Spinal cord (tissue), 10 donors: ENCODE data around the gene REXO1. TPM values are rescaled to one million over a fixed set of nuclear protein-coding genes. Genes with fewer than 3 reads are reported as not detected.
A peak's percentile ranks its signal among the peaks of the same experiment; 100 is the strongest.
"Not testable (repeated sequence)": the region's sequence is repeated elsewhere in the genome, so short reads cannot be mapped to it uniquely, and the experiment has no call there.

Experiments
- DNase-seq, 6 donors: peaks; one replicate each; pipeline versions ENCODE4 v3.0.0 to v3.0.0-alpha.2; 2013 to 2015; ENCODE audit warnings: low spot score in 6 of 6, low read depth in 4 of 6
- H3K27ac ChIP-seq: one replicate; pipeline ENCODE4 v1.5.1; 2013; ENCODE audit warnings: low read depth, low read length, control low read depth
- H3K27me3 ChIP-seq: one replicate; pipeline ENCODE4 v1.6.1; 2013; ENCODE audit warnings: low read length; ENCODE audit not compliant: control insufficient read depth, insufficient read depth
- H3K36me3 ChIP-seq: one replicate; pipeline ENCODE4 v1.6.1; 2013; ENCODE audit warnings: low read length; ENCODE audit not compliant: control insufficient read depth, insufficient read depth
- H3K4me1 ChIP-seq: one replicate; pipeline ENCODE4 v1.6.1; 2013; ENCODE audit warnings: low read length; ENCODE audit not compliant: control insufficient read depth, insufficient read depth
- H3K4me3 ChIP-seq: one replicate; pipeline ENCODE4 v1.5.1; 2013; ENCODE audit warnings: low read depth, low read length, control low read depth
- H3K9me3 ChIP-seq: one replicate; pipeline ENCODE4 v1.6.1; 2013; ENCODE audit warnings: low read length; ENCODE audit not compliant: control insufficient read depth, insufficient read depth
- WGBS: methylation state at CpG from one replicate; pipeline ENCODE4 v1.1.5; 2013; ENCODE audit warnings: missing lambda C conversion rate; ENCODE audit not compliant: insufficient coverage; 5-methylcytosine and 5-hydroxymethylcytosine counted together
- long read RNA-seq, 4 donors: transcript quantifications; one replicate each; lab custom pipeline, GENCODE V29; 2026
- polyA plus RNA-seq, 2 donors: library from polyadenylated mRNA; unstranded; fragments of 120-200 nt; gene quantifications; one replicate each; pipeline ENCODE4 v1.2.1, GENCODE V29; 2013; ENCODE audit not compliant: insufficient read length in 2 of 2
- total RNA-seq, 2 donors: library from RNA; depleted of rRNA in 1 of 2; stranded (reverse); fragments of 120-200 nt in 1 of 2; fragments of >200 nt in 1 of 2; gene quantifications; one replicate each; pipeline versions ENCODE4 v1.2.3 to v1.2.4, GENCODE V29; 2013 to 2014
- donor health status: healthy.

REXO1 gene, protein sequence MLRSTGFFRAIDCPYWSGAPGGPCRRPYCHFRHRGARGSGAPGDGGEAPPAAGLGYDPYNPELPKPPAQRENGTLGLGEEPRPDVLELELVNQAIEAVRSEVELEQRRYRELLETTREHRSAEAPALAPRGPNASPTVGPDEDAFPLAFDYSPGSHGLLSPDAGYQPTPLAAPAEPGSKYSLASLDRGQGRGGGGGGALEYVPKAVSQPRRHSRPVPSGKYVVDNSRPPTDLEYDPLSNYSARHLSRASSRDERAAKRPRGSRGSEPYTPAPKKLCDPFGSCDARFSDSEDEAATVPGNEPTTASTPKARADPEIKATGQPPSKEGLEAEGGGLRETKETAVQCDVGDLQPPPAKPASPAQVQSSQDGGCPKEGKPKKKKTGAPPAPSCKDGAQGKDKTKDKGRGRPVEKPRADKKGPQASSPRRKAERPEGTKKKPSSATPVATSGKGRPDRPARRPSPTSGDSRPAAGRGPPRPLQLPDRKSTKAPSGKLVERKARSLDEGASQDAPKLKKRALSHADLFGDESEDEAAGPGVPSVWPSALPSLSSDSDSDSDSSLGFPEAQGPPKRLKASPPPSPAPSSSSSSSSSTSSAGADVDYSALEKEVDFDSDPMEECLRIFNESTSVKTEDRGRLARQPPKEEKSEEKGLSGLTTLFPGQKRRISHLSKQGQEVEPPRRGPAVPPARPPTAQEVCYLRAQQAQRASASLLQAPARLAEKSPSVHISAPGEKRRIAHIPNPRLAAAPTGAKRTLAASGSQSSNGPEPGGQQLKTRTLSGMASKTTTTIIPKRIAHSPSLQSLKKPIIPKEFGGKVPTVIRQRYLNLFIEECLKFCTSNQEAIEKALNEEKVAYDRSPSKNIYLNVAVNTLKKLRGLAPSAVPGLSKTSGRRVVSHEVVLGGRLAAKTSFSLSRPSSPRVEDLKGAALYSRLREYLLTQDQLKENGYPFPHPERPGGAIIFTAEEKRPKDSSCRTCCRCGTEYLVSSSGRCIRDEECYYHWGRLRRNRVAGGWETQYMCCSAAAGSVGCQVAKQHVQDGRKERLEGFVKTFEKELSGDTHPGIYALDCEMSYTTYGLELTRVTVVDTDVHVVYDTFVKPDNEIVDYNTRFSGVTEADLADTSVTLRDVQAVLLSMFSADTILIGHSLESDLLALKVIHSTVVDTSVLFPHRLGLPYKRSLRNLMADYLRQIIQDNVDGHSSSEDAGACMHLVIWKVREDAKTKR
- 10 to 100 TPM in 1 of 2 donors, 1 to 10 TPM in 1; 5.7 to 10.9 TPM for total RNA-seq
- polyA plus RNA-seq = 10 to 100 TPM; 27.2 to 41.8 TPM
- long read RNA-seq, donor 1, full-length matches to known transcripts = 1 of 1 reads
- long read RNA-seq, donor 1, partial matches to known transcripts = 0 of 1 reads
- long read RNA-seq, donor 1, other reads (novel, unspliced or antisense) = 0 of 1 reads
- long read RNA-seq, donor 2, partial matches to known transcripts = 0 of 1 reads
- long read RNA-seq, donor 2, other reads (novel, unspliced or antisense) = 0 of 1 reads
- long read RNA-seq, donor 3, partial matches to known transcripts = 9 of 11 reads
- long read RNA-seq, donor 3, other reads (novel, unspliced or antisense) = 0 of 11 reads
- long read RNA-seq, donor 4, full-length matches to known transcripts = 1 of 1 reads
- long read RNA-seq, donor 4, partial matches to known transcripts = 0 of 1 reads
- long read RNA-seq, donor 4, other reads (novel, unspliced or antisense) = 0 of 1 reads

- peak within 1 kb of the TSS; percentile 93 for H3K27ac ChIP-seq
- DNase-seq = peak; percentile 87 to 98 (median 92)
- H3K27me3 ChIP-seq = no peaks in the 10 kb centered on the region
- H3K36me3 ChIP-seq = peaks cover 40% of the 10 kb centered on the region
- no peaks in the 10 kb centered on the region for H3K9me3 ChIP-seq
- WGBS = under 1% methylated on average over 59 of the region's 60 CpGs
- peak within 1 kb of the TSS; percentile 75 for H3K4me3 ChIP-seq
- H3K4me1 ChIP-seq = peaks cover 62% of the 10 kb centered on the region
Measured at GRCh38 chr19:1848399-1849131, at the start of gene REXO1. Gene REXO1, minus strand, starts transcription at chr19:1848483. Its CDS starts 125 bp downstream, at chr19:1848358.

GRCh38 chr19:1896508-1896907, 48.2 kb upstream of the REXO1 start:
- Histone ChIP-seq H3K27me3 (no peaks in the 10 kb centered on the region), H3K36me3 (no peaks in the 10 kb centered on the region), H3K9me3 (no peaks in the 10 kb centered on the region), H3K27ac (no peak overlapping the region), H3K4me3 (no peak overlapping the region), H3K4me1 (peaks cover 14% of the 10 kb centered on the region)
- 94% methylated on average over 12 of the region's 13 CpGs for WGBS
- no peak for DNase-seq

- no peaks in the 10 kb centered on the region for H3K27me3 ChIP-seq
- no peak overlapping the region for H3K27ac ChIP-seq
- no peaks in the 10 kb centered on the region for H3K36me3 ChIP-seq
- no peaks in the 10 kb centered on the region for H3K9me3 ChIP-seq
- DNase-seq = no peak
- 78% methylated on average over 8 of the region's 17 CpGs for WGBS
- H3K4me3 ChIP-seq = no peak overlapping the region
- peaks cover 14% of the 10 kb centered on the region for H3K4me1 ChIP-seq
Measured at GRCh38 chr19:1893791-1894190, 45.5 kb upstream of the REXO1 start.

DNA sequence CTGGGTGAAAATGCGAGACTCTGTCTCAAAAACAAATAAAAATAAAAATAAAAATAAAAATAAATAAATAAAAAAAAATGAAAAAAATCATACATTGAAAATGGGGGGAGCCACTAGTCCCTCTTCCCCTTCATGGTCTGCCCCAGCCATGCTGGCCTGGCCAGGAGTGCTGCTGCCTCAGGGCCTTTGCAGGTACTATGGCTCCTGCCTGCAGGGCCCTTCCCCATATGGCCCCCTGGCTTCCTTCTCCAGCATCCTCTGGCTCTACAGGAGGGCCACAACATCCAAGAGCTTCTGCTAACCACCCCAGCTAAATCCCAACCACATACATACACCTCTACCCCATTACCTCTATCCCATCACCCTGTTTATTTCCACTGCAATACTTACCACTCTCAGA, 41.6 kb upstream of the REXO1 start:
- DNase-seq = no peak
- WGBS = no CpG with 5 or more reads among the region's 1 CpG
- no peaks in the 10 kb centered on the region for H3K36me3 ChIP-seq

GRCh38 chr19:1888385-1888784, 40.1 kb upstream of the REXO1 start:
- Histone ChIP-seq H3K36me3 (peaks cover 5% of the 10 kb centered on the region), H3K4me3 (no peak overlapping the region), H3K27me3 (no peaks in the 10 kb centered on the region), H3K9me3 (no peaks in the 10 kb centered on the region), H3K4me1 (peaks cover 21% of the 10 kb centered on the region), H3K27ac (no peak overlapping the region)
- no peak for DNase-seq
- 71% methylated on average over 2 of the region's 5 CpGs for WGBS

More for the DNA sequence above, 41.6 kb upstream of the REXO1 start:
- no peaks in the 10 kb centered on the region for H3K27me3 ChIP-seq
- H3K4me3 ChIP-seq = no peak overlapping the region
- no peak overlapping the region for H3K27ac ChIP-seq
- peaks cover 6% of the 10 kb centered on the region for H3K4me1 ChIP-seq
- H3K9me3 ChIP-seq = no peaks in the 10 kb centered on the region

GRCh38 chr19:1886360-1886759, 38.1 kb upstream of the REXO1 start:
- not testable (repeated sequence) for H3K27me3 ChIP-seq, DNase-seq
- 97% methylated on average over 5 of the region's 15 CpGs for WGBS

DNA sequence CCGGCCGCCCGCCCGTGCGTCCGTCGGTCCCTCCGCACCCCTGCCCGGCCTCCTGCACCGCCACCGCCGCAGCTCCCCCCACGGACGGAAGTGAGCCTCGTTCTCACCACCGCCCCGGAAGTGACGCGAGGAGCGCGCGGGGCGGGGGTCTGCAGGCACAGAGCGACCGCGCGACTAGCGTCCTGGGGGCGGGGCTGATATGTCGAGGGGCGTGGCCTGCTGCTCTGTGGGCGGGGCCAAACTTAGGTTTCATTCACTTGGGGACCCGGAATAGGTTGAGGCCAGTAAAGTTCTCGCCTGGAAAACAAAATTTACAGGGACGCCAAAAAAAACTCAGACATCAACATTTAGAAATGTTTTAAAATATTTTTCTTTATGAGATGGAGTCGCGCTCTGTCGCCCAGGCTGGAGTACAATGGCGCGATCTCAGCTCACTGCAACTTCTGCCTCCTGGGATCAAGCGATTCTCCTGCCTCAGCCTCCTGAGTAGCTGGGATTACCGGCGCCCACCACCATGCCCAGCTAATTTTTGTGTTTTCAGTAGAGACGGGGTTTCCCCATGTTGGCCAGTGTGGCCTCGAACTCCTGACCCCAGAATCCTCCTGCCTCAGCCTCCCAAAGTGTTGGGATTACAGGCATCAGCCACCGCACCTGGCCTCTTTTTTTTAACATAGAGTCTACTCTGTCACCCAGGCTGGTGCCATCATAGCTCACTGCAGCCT, 37.3 kb upstream of the REXO1 start, which contains the start of gene ABHD17A:
ABHD17A (minus strand) TSS at position 99 of the 722 bp plus-strand sequence. CDS start 3,930 bp downstream, outside the sequence.
- H3K27me3 ChIP-seq, H3K9me3 ChIP-seq: not testable (repeated sequence)
- Histone ChIP-seq H3K36me3 (peaks cover 28% of the 10 kb centered on the region), H3K27ac (peak within 1 kb of the TSS; percentile 86), H3K4me1 (peaks cover 45% of the 10 kb centered on the region), H3K4me3 (peak within 1 kb of the TSS; percentile 89)
- peak; percentile 79 to 97 (median 86) for DNase-seq
- WGBS = 20% methylated on average over 43 of the region's 46 CpGs

More at GRCh38 chr19:1886360-1886759, 38.1 kb upstream of the REXO1 start:
- not testable (repeated sequence) for H3K27ac ChIP-seq, H3K9me3 ChIP-seq, H3K4me3 ChIP-seq
- Histone ChIP-seq H3K4me1 (peaks cover 39% of the 10 kb centered on the region), H3K36me3 (peaks cover 22% of the 10 kb centered on the region)
